Endometrial microvascular endothelial cells (primary cell): Measurements from ENCODE around the gene CSAG1. TPM values are rescaled to one million over a fixed set of nuclear protein-coding genes. Genes with fewer than 3 reads are reported as not detected.
"Not testable (repeated sequence)": the region's sequence is repeated elsewhere in the genome, so short reads cannot be mapped to it uniquely, and the experiment has no call there.

Source experiments
- in situ Hi-C: cut with HindIII; loops from 2 replicates; pipeline ENCODE4 v1.10.0; 2017; ENCODE audit warnings: low sequenced_read_pairs, low pct_unique_long_range_greater_than_20kb; ENCODE audit errors: inconsistent ontology term
- total RNA-seq: library from RNA; depleted of rRNA; stranded (reverse); fragments of >200 nt; gene quantifications from one replicate; pipeline ENCODE4 v1.2.3, GENCODE V29; 2015; ENCODE audit errors: inconsistent ontology term

The CSAG1 gene
- not detected for total RNA-seq

GRCh38 chrX:152733261-152733975, at the start of gene CSAG1, which contains the start of gene MAGEA12:
CSAG1 (minus strand) TSS chrX:152733721; CDS start chrX:152732460, 1,261 bp downstream.
MAGEA12 (plus strand) TSS chrX:152733757; CDS start chrX:152736162, 2,405 bp downstream.
- in situ Hi-C loops: no loop called here

- in situ Hi-C loops: not testable (repeated sequence)
These were observed 36.2 kb upstream of the CSAG1 start, which contains the start of gene MAGEA6 for GRCh38 chrX:152769549-152770289. MAGEA6 (minus strand) TSS chrX:152769689; CDS start chrX:152767650, 2,039 bp downstream.

GRCh38 chrX:152766562-152766961, 33.0 kb upstream of the CSAG1 start:
- in situ Hi-C loops: not testable (repeated sequence)

- in situ Hi-C loops: not testable (repeated sequence)
These were observed 28.1 kb upstream of the CSAG1 start for GRCh38 chrX:152761582-152761981.

DNA sequence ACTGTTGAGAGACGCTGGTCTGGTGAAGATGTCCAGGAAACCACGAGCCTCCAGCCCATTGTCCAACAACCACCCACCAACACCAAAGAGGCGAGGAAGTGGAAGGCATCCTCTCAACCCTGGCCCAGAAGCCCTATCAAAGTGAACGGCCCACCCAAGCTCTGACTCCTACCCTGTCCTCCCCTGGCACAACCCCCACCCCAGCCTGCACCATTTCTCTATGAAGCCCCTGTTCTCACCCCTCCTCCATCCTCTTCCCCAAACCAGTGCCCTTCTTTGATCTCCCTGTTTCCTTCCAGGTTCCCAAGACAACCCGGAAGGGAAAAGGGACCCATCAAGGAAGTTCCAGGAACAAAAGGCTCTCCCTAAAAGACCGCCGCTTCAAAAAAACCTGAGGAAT, 26.0 kb upstream of the CSAG1 start:
- in situ Hi-C loops: not testable (repeated sequence)

- in situ Hi-C loops: not testable (repeated sequence)
These were observed 25.4 kb upstream of the CSAG1 start, which contains the start of gene CSAG3 for GRCh38 chrX:152758918-152759317. CSAG3 (plus strand) TSS chrX:152759218.

DNA sequence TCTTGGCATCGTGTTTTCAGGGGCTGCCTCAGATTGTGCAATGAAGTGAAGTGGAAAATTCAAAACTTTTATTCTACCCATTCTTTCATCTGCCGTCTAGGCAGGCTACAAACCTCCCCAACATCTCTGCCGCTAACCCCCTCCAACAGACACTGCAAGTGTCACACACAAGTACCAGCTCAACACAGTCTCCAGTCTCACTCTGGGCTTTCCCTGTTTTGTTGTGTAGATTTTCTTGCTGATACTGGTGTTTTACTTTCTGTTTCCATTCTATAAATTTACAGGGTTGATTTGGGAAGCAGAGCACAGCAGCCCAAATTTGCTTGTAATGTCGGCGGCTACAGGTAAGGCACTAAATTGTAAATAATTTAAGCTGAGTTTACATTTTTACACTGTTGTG, 21.4 kb upstream of the CSAG1 start:
- in situ Hi-C loops: not testable (repeated sequence)

DNA sequence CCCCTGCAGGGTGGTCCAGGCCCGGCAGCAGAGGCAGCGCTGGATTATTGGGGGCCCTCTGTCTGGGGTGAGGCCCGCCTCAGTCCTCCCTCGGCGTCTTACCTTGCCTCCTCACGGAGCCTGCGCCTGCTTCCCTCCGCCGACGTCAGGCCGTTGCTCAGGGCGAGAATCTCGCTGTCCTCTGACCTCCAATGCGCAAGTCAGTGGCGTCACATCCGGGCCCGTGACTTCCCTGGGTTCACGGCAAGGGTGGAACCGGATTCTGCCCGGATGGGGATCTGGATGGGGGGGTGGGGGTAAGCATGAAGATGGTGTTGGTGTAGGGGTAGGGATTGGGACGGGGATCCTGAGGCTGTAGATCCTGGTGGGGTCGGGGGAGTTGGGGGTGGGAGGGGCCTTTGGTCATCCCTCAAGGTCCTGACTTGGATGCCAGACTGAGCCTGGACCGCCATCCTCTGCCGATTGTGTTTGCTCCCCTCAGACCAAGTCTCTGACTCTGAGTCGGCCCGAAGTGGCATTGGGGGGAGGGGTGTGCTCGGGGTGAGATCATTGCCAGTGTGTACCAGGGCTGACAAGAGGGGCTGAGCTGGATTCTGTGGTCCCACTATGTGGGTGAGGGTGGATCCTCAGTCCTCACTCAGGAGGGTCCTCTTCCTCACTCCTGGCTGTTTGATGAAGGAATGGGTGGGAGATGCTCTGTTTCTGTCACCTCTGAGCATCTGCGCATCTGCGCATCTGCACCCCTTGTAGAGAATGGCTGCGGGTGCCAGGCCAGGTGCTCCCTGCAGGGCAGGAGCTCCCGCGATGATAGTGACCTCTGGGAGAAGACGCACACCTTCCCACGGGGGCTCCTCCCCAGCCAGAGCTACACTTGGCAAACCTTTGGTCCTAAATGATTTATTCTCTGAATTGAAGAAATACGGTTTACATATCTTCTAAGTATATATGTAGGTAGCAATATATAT, 20.4 kb upstream of the CSAG1 start, which contains the start of gene MAGEA2:
MAGEA2 (minus strand) TSS at position 157 of the 965 bp plus-strand sequence. CDS start 2,479 bp downstream, outside the sequence.
- in situ Hi-C loops: not testable (repeated sequence)

DNA sequence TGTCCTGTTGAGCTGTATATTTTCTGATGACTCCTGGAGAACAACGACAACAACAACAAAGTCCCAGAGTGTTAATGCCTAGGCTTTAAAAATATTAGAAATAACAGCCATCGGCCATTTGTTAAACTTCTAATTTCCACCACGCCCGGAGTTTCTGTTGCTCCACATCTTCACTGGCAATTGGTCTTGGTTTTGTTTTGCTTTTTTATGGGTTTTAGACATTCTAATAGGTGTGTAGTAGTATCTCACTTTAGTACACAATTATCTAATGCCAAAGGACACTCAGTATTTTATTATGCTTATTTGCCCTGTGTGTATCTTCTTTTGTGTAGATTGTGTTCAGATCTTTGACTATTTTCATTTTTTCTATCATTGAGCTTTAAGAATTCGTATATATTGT, 5.0 kb upstream of the CSAG1 start:
- in situ Hi-C loops: no loop called here

- in situ Hi-C loops: not testable (repeated sequence)
These were observed 3.0 kb upstream of the CSAG1 start for GRCh38 chrX:152736528-152736927.

DNA sequence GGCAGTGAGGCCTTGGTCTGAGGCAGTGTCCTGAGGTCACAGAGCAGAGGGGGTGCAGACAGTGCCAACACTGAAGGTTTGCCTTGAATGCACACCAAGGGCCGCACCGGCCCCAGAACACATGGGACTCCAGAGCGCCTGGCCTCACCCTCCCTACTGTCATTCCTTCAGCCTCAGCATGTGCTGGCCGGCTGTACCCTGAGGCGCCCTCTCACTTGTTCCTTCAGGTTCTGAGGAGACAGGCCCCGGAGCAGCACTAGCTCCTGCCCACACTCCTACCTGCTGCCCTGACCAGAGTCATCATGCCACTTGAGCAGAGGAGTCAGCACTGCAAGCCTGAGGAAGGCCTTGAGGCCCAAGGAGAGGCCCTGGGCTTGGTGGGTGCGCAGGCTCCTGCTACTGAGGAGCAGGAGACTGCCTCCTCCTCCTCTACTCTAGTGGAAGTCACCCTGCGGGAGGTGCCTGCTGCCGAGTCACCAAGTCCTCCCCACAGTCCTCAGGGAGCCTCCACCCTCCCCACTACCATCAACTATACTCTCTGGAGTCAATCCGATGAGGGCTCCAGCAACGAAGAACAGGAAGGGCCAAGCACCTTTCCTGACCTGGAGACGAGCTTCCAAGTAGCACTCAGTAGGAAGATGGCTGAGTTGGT, 2.5 kb upstream of the CSAG1 start:
- in situ Hi-C loops: no loop called here

- in situ Hi-C loops: no loop called here
These were observed 1.6 kb upstream of the CSAG1 start for GRCh38 chrX:152735101-152735500.

DNA sequence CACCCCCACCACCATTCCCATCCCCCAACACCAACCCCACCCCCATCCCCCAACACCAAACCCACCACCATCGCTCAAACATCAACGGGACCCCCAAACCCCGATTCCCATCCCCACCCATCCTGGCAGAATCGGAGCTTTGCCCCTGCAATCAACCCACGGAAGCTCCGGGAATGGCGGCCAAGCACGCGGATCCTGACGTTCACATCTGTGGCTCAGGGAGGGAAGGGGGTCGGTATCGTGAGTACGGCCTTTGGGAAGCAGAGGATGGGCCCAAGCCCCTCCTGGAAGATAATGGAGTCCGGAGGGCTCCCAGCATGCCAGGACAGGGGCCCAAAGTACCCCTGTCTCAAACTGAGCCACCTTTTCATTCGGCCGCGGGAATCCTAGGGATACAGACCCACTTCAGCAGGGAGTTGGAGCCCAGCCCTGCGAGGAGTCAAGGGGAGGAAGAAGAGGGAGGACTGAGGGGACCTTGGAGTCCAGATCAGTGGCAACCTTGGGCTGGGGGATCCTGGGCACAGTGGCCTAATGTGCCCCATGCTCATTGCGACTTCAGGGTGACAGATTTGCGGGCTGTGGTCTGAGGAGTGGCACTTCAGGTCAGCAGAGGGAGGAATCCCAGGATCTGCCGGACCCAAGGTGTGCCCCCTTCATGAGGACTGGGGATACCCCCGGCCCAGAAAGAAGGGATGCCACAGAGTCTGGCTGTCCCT, 780 bp upstream of the CSAG1 start:
- in situ Hi-C loops: not testable (repeated sequence)

DNA sequence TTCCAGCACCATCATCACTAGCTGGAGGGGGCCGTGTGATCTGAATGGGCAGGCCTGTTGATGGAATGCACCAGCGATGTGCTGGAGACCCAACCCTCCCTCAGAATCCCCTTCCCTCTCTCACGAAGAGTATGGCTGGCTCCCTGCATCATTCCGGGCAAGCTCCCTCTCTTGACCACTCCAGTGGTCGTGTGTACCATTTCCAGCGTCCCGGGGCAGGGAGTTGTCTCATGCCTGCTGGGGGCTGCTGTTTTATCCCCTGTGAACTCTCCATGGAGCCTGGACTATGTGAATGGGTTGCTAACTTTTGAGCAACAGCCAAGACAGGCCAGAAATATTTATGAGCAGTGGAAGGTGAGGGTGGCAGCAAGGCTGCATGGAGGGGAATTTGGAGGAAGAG, 8.1 kb downstream of the CSAG1 start:
- in situ Hi-C loops: no loop called here

GRCh38 chrX:152713815-152714787, 19.4 kb downstream of the CSAG1 start, which contains the start of gene MAGEA2B:
MAGEA2B (plus strand) TSS chrX:152714628; CDS start chrX:152717107, 2,479 bp downstream.
- in situ Hi-C loops: not testable (repeated sequence)

DNA sequence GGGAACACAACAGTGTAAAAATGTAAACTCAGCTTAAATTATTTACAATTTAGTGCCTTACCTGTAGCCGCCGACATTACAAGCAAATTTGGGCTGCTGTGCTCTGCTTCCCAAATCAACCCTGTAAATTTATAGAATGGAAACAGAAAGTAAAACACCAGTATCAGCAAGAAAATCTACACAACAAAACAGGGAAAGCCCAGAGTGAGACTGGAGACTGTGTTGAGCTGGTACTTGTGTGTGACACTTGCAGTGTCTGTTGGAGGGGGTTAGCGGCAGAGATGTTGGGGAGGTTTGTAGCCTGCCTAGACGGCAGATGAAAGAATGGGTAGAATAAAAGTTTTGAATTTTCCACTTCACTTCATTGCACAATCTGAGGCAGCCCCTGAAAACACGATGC, 20.3 kb downstream of the CSAG1 start:
- in situ Hi-C loops: not testable (repeated sequence)
